ENCODE measurements around the gene RHOD.

DNA sequence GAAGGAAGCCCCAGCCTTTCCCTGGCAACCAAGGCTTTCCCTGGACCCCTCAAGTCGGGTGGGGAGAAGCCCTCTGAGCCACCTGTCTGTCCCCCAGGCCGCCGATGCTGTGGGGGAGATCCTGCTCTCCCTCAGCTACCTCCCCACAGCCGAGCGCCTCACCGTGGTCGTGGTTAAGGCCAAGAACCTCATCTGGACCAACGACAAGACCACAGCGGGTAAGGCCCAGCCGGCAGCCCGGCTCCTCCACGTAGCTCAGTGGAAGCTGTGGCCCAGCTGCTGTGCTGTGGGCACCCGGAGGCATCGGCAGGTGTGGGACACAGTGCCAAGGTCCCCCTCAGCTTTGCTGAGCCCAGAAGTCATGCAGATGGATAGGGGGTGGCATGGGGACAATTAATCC lies 12.2 kb upstream of the RHOD start:
- TF ChIP-seq, protein P1, sequence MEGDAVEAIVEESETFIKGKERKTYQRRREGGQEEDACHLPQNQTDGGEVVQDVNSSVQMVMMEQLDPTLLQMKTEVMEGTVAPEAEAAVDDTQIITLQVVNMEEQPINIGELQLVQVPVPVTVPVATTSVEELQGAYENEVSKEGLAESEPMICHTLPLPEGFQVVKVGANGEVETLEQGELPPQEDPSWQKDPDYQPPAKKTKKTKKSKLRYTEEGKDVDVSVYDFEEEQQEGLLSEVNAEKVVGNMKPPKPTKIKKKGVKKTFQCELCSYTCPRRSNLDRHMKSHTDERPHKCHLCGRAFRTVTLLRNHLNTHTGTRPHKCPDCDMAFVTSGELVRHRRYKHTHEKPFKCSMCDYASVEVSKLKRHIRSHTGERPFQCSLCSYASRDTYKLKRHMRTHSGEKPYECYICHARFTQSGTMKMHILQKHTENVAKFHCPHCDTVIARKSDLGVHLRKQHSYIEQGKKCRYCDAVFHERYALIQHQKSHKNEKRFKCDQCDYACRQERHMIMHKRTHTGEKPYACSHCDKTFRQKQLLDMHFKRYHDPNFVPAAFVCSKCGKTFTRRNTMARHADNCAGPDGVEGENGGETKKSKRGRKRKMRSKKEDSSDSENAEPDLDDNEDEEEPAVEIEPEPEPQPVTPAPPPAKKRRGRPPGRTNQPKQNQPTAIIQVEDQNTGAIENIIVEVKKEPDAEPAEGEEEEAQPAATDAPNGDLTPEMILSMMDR (IDR thresholded peaks at IDR 0.05): no peak
- no peak for TF ChIP-seq POLR2A (IDR thresholded peaks at IDR 0.05)
